ENCODE results near the gene ZCCHC13. TPM values are rescaled to one million over a fixed set of nuclear protein-coding genes. Genes with fewer than 3 reads are reported as not detected.

Gene ZCCHC13
- total and polyA plus RNA-seq, 2 of the 8 experiments (the other 6 are each of a cell fraction or from before 2014, with no cell fraction given), result not detected

GRCh38 chrX:74300869-74301268 lies 3.1 kb upstream of the ZCCHC13 start (continued):
- TF ChIP-seq SIX5 (IDR thresholded peaks at IDR 0.05; ENCODE audit: low read depth, low read length) (no peak), FOSL1 (IDR thresholded peaks at IDR 0.05; ENCODE audit: insufficient read depth, low read depth, low read length) (no peak), KDM1A (IDR thresholded peaks at IDR 0.05; ENCODE audit: borderline replicate concordance, low read length) (no peak), SUZ12 (IDR thresholded peaks at IDR 0.05; ENCODE audit: low read length) (no peak), SRF (IDR thresholded peaks at IDR 0.05; ENCODE audit: low read depth, low read length) (no peak), NANOG (IDR thresholded peaks at IDR 0.05; ENCODE audit: insufficient read depth, low read depth, low read length, poor library complexity, severe bottlenecking) (no peak)
